ENCODE measurements around the gene RAP1A. TPM values are rescaled to one million over a fixed set of nuclear protein-coding genes. Genes with fewer than 3 reads are reported as not detected.
A peak's percentile ranks its signal among the peaks of the same experiment; 100 is the strongest.

The RAP1A gene

GRCh38 chr1:111756124-111756513, 136.5 kb downstream of the RAP1A start:
- Histone ChIP-seq H3K36me3 (ENCODE audit: insufficient read depth, low read length) (peaks cover 10% of the 10 kb centered on the region), H3K4me2 (ENCODE audit: low read length) (peak overlapping the region; percentile 93), H3K9ac (ENCODE audit: low read depth, low read length) (peak overlapping the region; percentile 80), H3K27me3 (ENCODE audit: control insufficient read depth, insufficient read depth, low read length) (no peaks in the 10 kb centered on the region), H3K9me3 (replicated peaks; ENCODE audit: low read length) (no peaks in the 10 kb centered on the region), H3K4me3 (ENCODE audit: low read length) (peak overlapping the region; percentile 77), H3K4me1 (ENCODE audit: control insufficient read depth, insufficient read depth, low read length) (peaks cover 17% of the 10 kb centered on the region)

- no peak overlapping the region for H3K9ac ChIP-seq (ENCODE audit: low read depth, low read length)
- H3K4me1 ChIP-seq (ENCODE audit: control insufficient read depth, insufficient read depth, low read length): peaks cover 29% of the 10 kb centered on the region
- H3K36me3 ChIP-seq (ENCODE audit: insufficient read depth, low read length): peaks cover 25% of the 10 kb centered on the region
- H3K4me3 ChIP-seq (ENCODE audit: low read length): no peak overlapping the region
- H3K4me2 ChIP-seq (ENCODE audit: low read length): no peak overlapping the region
- no peaks in the 10 kb centered on the region for H3K27me3 ChIP-seq (ENCODE audit: control insufficient read depth, insufficient read depth, low read length)
- no peaks in the 10 kb centered on the region for H3K9me3 ChIP-seq (replicated peaks; ENCODE audit: low read length)
These were observed 138.8 kb downstream of the RAP1A start for GRCh38 chr1:111758373-111758772.

DNA sequence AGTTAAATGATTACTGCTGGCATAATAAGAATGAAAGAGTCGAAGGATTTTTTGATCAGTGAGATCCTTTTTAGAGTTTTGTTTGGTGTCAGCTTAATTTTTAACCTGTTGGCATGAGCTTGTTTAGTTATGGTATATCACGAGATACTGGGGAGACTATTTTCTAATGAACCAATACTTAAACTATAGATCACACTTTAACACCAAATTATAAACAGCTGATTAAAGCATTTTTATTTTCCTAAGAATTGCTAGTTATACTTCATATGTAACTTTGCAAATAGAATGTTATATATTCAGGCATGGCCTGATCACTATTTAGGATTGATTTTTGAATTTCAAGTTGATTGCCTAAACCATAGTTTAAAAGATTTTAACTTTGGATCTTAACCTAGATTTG, 142.1 kb downstream of the RAP1A start:
- H3K9me3 ChIP-seq (replicated peaks; ENCODE audit: low read length): no peaks in the 10 kb centered on the region
- peak overlapping the region; percentile 7 for H3K9ac ChIP-seq (ENCODE audit: low read depth, low read length)
- no peaks in the 10 kb centered on the region for H3K27me3 ChIP-seq (ENCODE audit: control insufficient read depth, insufficient read depth, low read length)
- H3K4me2 ChIP-seq (ENCODE audit: low read length): peak overlapping the region; percentile 22
- no peak overlapping the region for H3K4me3 ChIP-seq (ENCODE audit: low read length)
- peaks cover 50% of the 10 kb centered on the region for H3K36me3 ChIP-seq (ENCODE audit: insufficient read depth, low read length)
- H3K4me1 ChIP-seq (ENCODE audit: control insufficient read depth, insufficient read depth, low read length): peaks cover 19% of the 10 kb centered on the region

- no peaks in the 10 kb centered on the region for H3K27me3 ChIP-seq (ENCODE audit: control insufficient read depth, insufficient read depth, low read length)
- H3K9me3 ChIP-seq (replicated peaks; ENCODE audit: low read length): no peaks in the 10 kb centered on the region
- H3K4me3 ChIP-seq (ENCODE audit: low read length): no peak overlapping the region
- H3K9ac ChIP-seq (ENCODE audit: low read depth, low read length): peak overlapping the region; percentile 7
- peak overlapping the region; percentile 22 for H3K4me2 ChIP-seq (ENCODE audit: low read length)
- peaks cover 51% of the 10 kb centered on the region for H3K36me3 ChIP-seq (ENCODE audit: insufficient read depth, low read length)
- H3K4me1 ChIP-seq (ENCODE audit: control insufficient read depth, insufficient read depth, low read length): peaks cover 12% of the 10 kb centered on the region
These were observed 142.7 kb downstream of the RAP1A start for GRCh38 chr1:111762332-111762731.

Small RNAs within 50 kb of the gene (small RNA-seq; reads per million reads assigned to genes)
- gene INKA2 (1.4 reads per million, percentile 50 among the genes with 10 or more reads in this experiment), gene RNU6-151P (not detected)

Measured in skeletal muscle satellite cell (primary cell).